Parathyroid adenoma (tissue), 2 donors: ENCODE data around the gene SLC25A33.

ENCODE experiments used
- H2AFZ ChIP-seq: fragments of 300-600 bp; sonication (generic); one replicate; pipeline ENCODE4 v1.7.0; 2017; ENCODE audit warnings: antibody characterized with exemption, mild to moderate bottlenecking
- H3K27ac ChIP-seq: fragments of 300-600 bp; sonication (generic); one replicate; pipeline ENCODE4 v1.7.0; 2017
- H3K27me3 ChIP-seq: fragments of 300-600 bp; sonication (generic); one replicate; pipeline ENCODE4 v1.7.0; 2017; ENCODE audit warnings: low read length; ENCODE audit not compliant: control insufficient read depth, insufficient read depth
- H3K36me3 ChIP-seq: fragments of 300-600 bp; sonication (generic); one replicate; pipeline ENCODE4 v1.7.0; 2017; ENCODE audit warnings: low read length; ENCODE audit not compliant: control insufficient read depth, insufficient read depth
- H3K4me1 ChIP-seq: fragments of 300-600 bp; sonication (generic); one replicate; pipeline ENCODE4 v1.7.0; 2017; ENCODE audit warnings: control low read depth
- H3K4me2 ChIP-seq: fragments of 300-600 bp; sonication (generic); one replicate; pipeline ENCODE4 v1.7.0; 2017; ENCODE audit warnings: low read length
- H3K4me3 ChIP-seq: fragments of 300-600 bp; sonication (generic); one replicate; pipeline ENCODE4 v1.7.0; 2017; ENCODE audit warnings: low read depth, low read length
- H3K79me2 ChIP-seq: fragments of 300-600 bp; sonication (generic); one replicate; pipeline ENCODE4 v1.7.0; 2017; ENCODE audit warnings: control low read depth
- H3K9ac ChIP-seq: fragments of 300-600 bp; sonication (generic); one replicate; pipeline ENCODE4 v1.7.0; 2017; ENCODE audit warnings: mild to moderate bottlenecking
- H3K9me3 ChIP-seq: fragments of 300-600 bp; sonication (generic); one replicate; pipeline ENCODE4 v1.7.0; 2017; ENCODE audit warnings: low read length; ENCODE audit not compliant: control insufficient read depth
- TF ChIP-seq, protein P1 (sequence below): fragments of 300-600 bp; sonication (generic); IDR thresholded peaks from one replicate; pipeline ENCODE4 v1.7.0; 2017; ENCODE audit warnings: antibody characterized with exemption, mild to moderate bottlenecking
- donor health status: primary hyperparathyroidism.

The SLC25A33 gene

GRCh38 chr1:9601942-9602793, 62.9 kb downstream of the SLC25A33 start:
- H3K4me1 ChIP-seq, result no peaks in the 10 kb centered on the region
- H2AFZ ChIP-seq, result no peak overlapping the region
- H3K4me3 ChIP-seq, result no peak overlapping the region
- H3K4me2 ChIP-seq, result no peak overlapping the region
- no peaks in the 10 kb centered on the region for H3K36me3 ChIP-seq
- TF ChIP-seq, protein P1, sequence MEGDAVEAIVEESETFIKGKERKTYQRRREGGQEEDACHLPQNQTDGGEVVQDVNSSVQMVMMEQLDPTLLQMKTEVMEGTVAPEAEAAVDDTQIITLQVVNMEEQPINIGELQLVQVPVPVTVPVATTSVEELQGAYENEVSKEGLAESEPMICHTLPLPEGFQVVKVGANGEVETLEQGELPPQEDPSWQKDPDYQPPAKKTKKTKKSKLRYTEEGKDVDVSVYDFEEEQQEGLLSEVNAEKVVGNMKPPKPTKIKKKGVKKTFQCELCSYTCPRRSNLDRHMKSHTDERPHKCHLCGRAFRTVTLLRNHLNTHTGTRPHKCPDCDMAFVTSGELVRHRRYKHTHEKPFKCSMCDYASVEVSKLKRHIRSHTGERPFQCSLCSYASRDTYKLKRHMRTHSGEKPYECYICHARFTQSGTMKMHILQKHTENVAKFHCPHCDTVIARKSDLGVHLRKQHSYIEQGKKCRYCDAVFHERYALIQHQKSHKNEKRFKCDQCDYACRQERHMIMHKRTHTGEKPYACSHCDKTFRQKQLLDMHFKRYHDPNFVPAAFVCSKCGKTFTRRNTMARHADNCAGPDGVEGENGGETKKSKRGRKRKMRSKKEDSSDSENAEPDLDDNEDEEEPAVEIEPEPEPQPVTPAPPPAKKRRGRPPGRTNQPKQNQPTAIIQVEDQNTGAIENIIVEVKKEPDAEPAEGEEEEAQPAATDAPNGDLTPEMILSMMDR, result no peak
- no peak overlapping the region for H3K27ac ChIP-seq
- no peaks in the 10 kb centered on the region for H3K27me3 ChIP-seq
- H3K9ac ChIP-seq, result no peak overlapping the region
- H3K9me3 ChIP-seq, result no peaks in the 10 kb centered on the region
- no peaks in the 10 kb centered on the region for H3K79me2 ChIP-seq

- Histone ChIP-seq H3K36me3 (no peaks in the 10 kb centered on the region), H2AFZ (no peak overlapping the region), H3K27ac (no peak overlapping the region), H3K79me2 (no peaks in the 10 kb centered on the region), H3K4me1 (no peaks in the 10 kb centered on the region), H3K9me3 (no peaks in the 10 kb centered on the region), H3K27me3 (no peaks in the 10 kb centered on the region), H3K4me3 (no peak overlapping the region), H3K9ac (no peak overlapping the region), H3K4me2 (no peak overlapping the region)
- TF ChIP-seq, protein P1, result no peak
Measured at GRCh38 chr1:9602794-9603167, 63.5 kb downstream of the SLC25A33 start.

GRCh38 chr1:9603307-9603706, 64.0 kb downstream of the SLC25A33 start:
- Histone ChIP-seq H3K27me3 (no peaks in the 10 kb centered on the region), H3K9me3 (no peaks in the 10 kb centered on the region), H3K79me2 (no peaks in the 10 kb centered on the region), H3K4me3 (no peak overlapping the region), H3K4me2 (no peak overlapping the region), H3K36me3 (no peaks in the 10 kb centered on the region), H3K27ac (no peak overlapping the region), H3K4me1 (no peaks in the 10 kb centered on the region), H2AFZ (no peak overlapping the region), H3K9ac (no peak overlapping the region)
- TF ChIP-seq, protein P1, result no peak

DNA sequence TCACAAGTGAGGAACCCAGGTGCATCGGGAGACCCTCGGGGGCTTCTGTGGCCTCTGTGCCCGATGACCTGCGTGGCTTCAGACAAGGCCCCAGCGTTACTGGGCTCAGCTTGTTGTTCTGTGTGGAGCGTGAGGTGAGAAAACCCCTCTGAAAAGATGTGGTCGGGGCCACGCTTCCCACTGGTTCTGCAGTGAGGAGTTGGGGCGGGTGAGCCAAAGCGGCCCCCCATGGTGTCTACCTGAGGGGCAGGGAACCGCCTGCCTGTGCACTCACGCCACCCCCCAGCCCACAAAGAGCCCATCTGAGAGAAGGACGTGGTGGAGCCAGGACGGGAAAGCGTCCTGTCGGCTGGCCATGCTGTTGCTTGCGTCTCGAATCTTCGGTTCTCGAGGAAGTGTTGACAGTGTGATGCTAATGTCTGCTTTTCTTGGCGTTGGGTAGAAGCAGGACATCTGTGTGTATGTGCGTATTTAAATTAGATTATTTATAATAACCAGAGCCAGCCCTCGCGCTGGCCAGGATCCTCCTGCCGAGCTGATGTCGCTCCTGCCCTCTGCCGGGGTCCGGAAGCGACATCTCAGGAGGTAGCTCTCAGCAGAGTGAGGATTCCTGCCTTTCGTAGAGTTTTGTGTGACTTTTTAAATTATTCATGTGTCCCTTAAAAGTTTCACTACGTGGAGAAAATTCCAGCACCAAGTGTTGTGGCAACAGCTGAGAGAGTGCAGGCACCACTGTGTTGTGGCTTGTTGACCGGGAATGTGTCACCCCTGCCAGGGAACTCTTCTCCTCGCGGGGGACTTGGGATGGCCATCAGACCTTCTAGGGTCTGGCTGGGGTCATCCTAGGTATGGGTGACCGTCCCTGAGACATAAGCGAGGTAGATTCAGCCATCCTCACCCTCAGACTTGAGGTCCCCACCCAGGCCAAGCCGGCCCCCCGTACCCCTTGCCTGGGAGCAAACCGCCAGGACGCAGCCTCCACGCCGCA, 64.8 kb downstream of the SLC25A33 start:
- Histone ChIP-seq H3K36me3 (no peaks in the 10 kb centered on the region), H3K27ac (no peak overlapping the region)
- TF ChIP-seq, protein P1, result no peak

More for the DNA sequence above, 64.8 kb downstream of the SLC25A33 start:
- Histone ChIP-seq H3K4me1 (no peaks in the 10 kb centered on the region), H3K27me3 (no peaks in the 10 kb centered on the region), H3K79me2 (no peaks in the 10 kb centered on the region), H3K4me2 (no peak overlapping the region), H3K4me3 (no peak overlapping the region), H3K9ac (no peak overlapping the region), H3K9me3 (no peaks in the 10 kb centered on the region), H2AFZ (no peak overlapping the region)
